ENCODE results near the gene GBGT1.

DNA sequence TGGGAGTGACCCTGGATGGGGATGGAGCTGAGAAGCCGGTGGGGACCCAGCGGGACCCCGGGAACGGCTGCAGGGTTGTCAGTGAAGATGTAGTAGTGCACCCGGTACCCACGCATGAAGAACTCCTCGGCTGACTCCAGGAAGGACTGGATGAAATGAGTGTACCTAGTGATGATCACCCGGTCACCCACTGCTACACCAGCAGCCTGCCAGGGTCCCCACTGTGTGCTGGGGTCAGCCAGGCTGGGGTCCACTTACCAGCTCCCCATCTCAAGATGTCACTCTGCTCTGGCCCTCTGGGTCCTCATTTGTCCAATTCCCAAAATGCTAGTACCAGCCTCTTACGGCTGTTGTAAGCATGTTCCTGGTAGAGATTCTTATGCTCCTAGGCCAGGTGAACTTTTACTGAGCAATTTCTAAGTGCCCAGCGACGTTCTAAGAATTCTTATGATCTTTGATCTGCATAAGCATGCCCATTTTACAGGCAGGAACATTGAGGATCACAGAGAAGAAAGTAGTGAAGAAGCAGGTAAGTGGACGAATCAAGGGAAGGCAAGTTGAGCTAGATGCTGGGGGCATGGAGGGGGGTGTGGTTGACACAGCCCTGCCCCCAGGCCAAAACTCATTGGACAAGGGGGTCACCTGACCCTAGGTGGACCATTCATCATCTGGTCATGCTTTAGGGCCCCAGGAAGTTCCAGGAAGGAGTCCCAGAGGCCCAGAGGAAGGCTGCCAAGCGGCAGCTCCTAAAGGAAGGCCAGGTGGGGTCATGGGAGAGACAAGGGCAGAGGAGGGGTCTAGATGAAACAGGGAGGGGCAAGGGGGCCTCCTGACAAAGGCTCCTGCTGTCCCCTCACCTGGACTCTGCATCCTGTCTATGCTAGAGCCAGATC is 9.4 kb downstream of the GBGT1 start:
- TF ChIP-seq EZH2 (IDR thresholded peaks at IDR 0.05): no peak
- no peak for TF ChIP-seq POLR2AphosphoS5 (IDR thresholded peaks at IDR 0.05; ENCODE audit: borderline replicate concordance, low read depth, low read length)
